ENCODE measurements around the gene COX19.

- TF ChIP-seq EZH2 (IDR thresholded peaks at IDR 0.05; ENCODE audit: low read length) = no peak
- TF ChIP-seq CTCF (optimal IDR thresholded peaks at IDR 0.05 in 1 of 3, IDR thresholded peaks at IDR 0.05 in 1 of 3, conservative IDR thresholded peaks at IDR 0.05 in 1 of 3; ENCODE audit: extremely low read depth in 1 of 3, insufficient read depth in 2 of 3, low read length in 3 of 3) = no peak
These were observed 58.9 kb downstream of the COX19 start for GRCh38 chr7:916291-916941.

All from keratinocyte (primary cell).